Activated CD8-positive, alpha-beta T cell treated with anti-CD3 and anti-CD28 coated beads, Interleukin-2, amount 10 ng/mL, durations not matched to agents 7 days and 5 days (primary cell): ENCODE measurements around the gene TNPO1. TPM values are rescaled to one million over a fixed set of nuclear protein-coding genes. Genes with fewer than 3 reads are reported as not detected.

Experiments
- ATAC-seq: fragments of 150-1000 bp; cut with Tn5 transposase; one replicate; pipeline ENCODE4 v1.10.0; 2021; ENCODE audit warnings: moderate library complexity
- CTCF ChIA-PET: fragments of 350-600 bp; sonication (Branson Sonifier 250); formaldehyde crosslinking; loops from one replicate; lab custom pipeline; 2021; ENCODE audit warnings: antibody characterized with exemption; lab: Charles Lee
- POLR2A ChIA-PET: fragments of 350-600 bp; sonication (Branson Sonifier 250); formaldehyde crosslinking; loops from one replicate; lab custom pipeline; 2021; ENCODE audit warnings: antibody characterized with exemption; lab: Charles Lee
- DNase-seq: peaks from one replicate; pipeline ENCODE4 v3.0.0-alpha.2; 2020
- H3K27ac Mint-ChIP-seq: one replicate; pipeline ENCODE4 v1.8.0; 2021; ENCODE audit warnings: mild to moderate bottlenecking, mixed read lengths
- H3K27me3 Mint-ChIP-seq: one replicate; pipeline ENCODE4 v1.8.0; 2021; ENCODE audit warnings: low read depth, mixed read lengths
- H3K36me3 Mint-ChIP-seq: one replicate; pipeline ENCODE4 v1.8.0; 2021; ENCODE audit warnings: low read depth, mixed read lengths
- H3K4me1 Mint-ChIP-seq: one replicate; pipeline ENCODE4 v1.8.0; 2021; ENCODE audit warnings: low read depth, mixed read lengths
- H3K4me3 Mint-ChIP-seq: one replicate; pipeline ENCODE4 v1.8.0; 2021; ENCODE audit warnings: mild to moderate bottlenecking, mixed read lengths
- H3K9me3 Mint-ChIP-seq: one replicate; pipeline ENCODE4 v1.8.0; 2022; ENCODE audit warnings: mixed read lengths; ENCODE audit not compliant: insufficient read depth
- total RNA-seq, 2 experiments: library from RNA; stranded (reverse); gene quantifications; one replicate each; pipeline ENCODE4 v1.2.3, GENCODE V29; 2021

TNPO1 gene
- total RNA-seq, 2 experiments from 2014 or later, result 75.9 to 90.2 TPM

- CTCF ChIA-PET, result no interaction called here
- peaks cover 45% of the 10 kb centered on the region for H3K4me1 Mint-ChIP-seq
- no peaks in the 10 kb centered on the region for H3K9me3 Mint-ChIP-seq
- POLR2A ChIA-PET, result no interaction called here
- no peak overlapping the region for H3K4me3 Mint-ChIP-seq
- H3K36me3 Mint-ChIP-seq, result peaks cover 57% of the 10 kb centered on the region
- DNase-seq, result no peak
- H3K27me3 Mint-ChIP-seq, result no peaks in the 10 kb centered on the region
- ATAC-seq, result no peak
- no peak overlapping the region for H3K27ac Mint-ChIP-seq
Observed at GRCh38 chr5:72852356-72852755, 35.9 kb downstream of the TNPO1 start.

DNA sequence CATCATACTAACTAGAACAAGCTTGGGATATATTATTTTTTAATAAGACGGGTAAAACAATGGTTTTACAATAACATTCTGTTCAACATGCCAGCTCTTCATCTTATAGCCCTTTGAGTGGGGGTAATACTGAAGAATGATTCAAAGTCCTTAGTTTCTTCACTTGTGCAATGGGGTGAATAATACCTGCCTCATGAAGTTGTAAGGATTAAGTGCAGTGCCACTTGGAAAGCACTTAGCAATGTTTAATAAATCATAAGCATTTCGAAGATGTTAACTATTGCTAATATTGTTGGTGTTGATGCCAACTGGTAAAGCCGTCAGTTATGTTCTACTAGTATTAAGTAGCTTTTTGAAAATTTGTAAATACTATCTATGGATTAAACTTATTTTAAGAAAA, 38.0 kb downstream of the TNPO1 start:
- H3K4me3 Mint-ChIP-seq, result no peak overlapping the region
- no peaks in the 10 kb centered on the region for H3K9me3 Mint-ChIP-seq
- peaks cover 45% of the 10 kb centered on the region for H3K4me1 Mint-ChIP-seq
- ChIA-PET CTCF (no interaction called here), POLR2A (interaction anchor here (0.6 kb wide), 1 partner anchor 52 kb away, joined by 4 read pairs; no protein-coding TSS in a partner anchor)
- no peaks in the 10 kb centered on the region for H3K27me3 Mint-ChIP-seq
- peaks cover 55% of the 10 kb centered on the region for H3K36me3 Mint-ChIP-seq
- DNase-seq (no peak), ATAC-seq (no peak)
- H3K27ac Mint-ChIP-seq, result no peak overlapping the region

DNA sequence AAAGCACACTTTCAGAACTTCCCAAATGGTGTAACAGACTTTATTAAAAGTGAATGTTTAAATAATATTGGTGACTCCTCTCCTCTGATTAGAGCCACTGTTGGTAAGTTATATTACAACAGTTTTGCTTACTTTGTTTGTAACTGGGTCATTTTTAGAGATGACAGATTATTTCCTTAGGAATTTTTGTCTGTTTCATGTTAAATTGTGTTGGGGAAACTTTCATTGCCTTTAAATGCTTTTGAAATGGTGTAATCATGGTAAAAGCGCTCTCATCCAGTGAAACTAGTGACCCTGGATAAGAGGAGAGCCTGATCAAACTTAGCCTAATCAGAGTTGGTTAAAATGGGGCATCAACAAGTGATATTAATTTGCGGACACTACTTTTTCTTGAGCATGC, 39.4 kb downstream of the TNPO1 start:
- no peak overlapping the region for H3K4me3 Mint-ChIP-seq
- peaks cover 55% of the 10 kb centered on the region for H3K36me3 Mint-ChIP-seq

DNA sequence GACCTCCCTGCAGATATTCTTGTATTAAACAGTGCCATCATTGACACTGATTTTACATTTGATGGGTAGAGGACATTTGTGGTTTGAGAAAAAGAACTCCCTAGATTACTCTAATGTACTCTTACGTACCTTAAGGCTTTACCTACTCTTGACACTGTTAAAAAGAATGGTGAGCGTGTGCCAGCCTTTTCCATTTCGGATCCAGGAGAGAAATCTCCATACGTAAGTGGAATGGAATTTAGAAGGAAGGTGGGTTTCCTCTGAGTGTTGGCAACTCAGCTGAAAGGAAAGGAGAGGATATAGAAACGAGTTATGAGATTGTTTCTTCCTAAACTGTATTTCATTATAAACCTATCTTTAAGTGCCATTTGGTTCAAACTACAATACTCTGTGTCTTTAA, 40.9 kb downstream of the TNPO1 start:
- ChIA-PET CTCF (interaction anchor here (1.1 kb wide), 1 partner anchor 8 kb away, joined by 3 read pairs; no protein-coding TSS in a partner anchor), POLR2A (interaction anchor here (1.6 kb wide), 1 partner anchor 12 kb away, joined by 4 read pairs; no protein-coding TSS in a partner anchor)
- no peaks in the 10 kb centered on the region for H3K9me3 Mint-ChIP-seq
- DNase-seq, result no peak
- no peaks in the 10 kb centered on the region for H3K27me3 Mint-ChIP-seq
- no peak overlapping the region for H3K27ac Mint-ChIP-seq
- peaks cover 60% of the 10 kb centered on the region for H3K36me3 Mint-ChIP-seq
- peaks cover 25% of the 10 kb centered on the region for H3K4me1 Mint-ChIP-seq
- no peak overlapping the region for H3K4me3 Mint-ChIP-seq
- no peak for ATAC-seq

More for the DNA sequence above, 39.4 kb downstream of the TNPO1 start:
- ATAC-seq (no peak), DNase-seq (no peak)
- H3K9me3 Mint-ChIP-seq, result no peaks in the 10 kb centered on the region
- H3K27ac Mint-ChIP-seq, result no peak overlapping the region
- ChIA-PET POLR2A (no interaction called here), CTCF (no interaction called here)
- H3K4me1 Mint-ChIP-seq, result peaks cover 35% of the 10 kb centered on the region
- H3K27me3 Mint-ChIP-seq, result no peaks in the 10 kb centered on the region

DNA sequence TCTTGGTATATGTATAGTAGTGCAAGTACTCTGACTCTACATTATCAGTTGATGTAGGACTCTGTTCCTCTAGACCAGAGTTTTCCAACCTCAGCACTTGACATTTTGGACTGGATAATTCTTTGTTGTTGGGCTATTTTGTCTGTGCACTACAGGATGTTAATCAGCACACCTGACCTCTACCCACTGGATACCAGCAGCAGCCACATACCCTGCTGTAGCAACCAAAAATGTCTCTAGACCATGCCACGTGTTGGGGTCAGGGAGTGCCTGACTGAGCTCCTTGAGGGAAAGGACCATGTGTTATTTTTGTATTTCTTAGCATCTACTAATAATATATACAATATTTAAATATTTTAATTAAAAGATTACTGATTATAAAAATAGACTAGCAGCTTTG, 42.7 kb downstream of the TNPO1 start:
- Mint-ChIP-seq H3K27ac (no peak overlapping the region), H3K4me1 (peaks cover 15% of the 10 kb centered on the region), H3K27me3 (no peaks in the 10 kb centered on the region), H3K36me3 (peaks cover 50% of the 10 kb centered on the region), H3K9me3 (no peaks in the 10 kb centered on the region), H3K4me3 (no peak overlapping the region)
- no peak for ATAC-seq
- ChIA-PET CTCF (no interaction called here), POLR2A (interaction anchor here (1.3 kb wide), 1 partner anchor 11 kb away, joined by 3 read pairs; no protein-coding TSS in a partner anchor)
- DNase-seq, result no peak

GRCh38 chr5:72860499-72860898, 44.0 kb downstream of the TNPO1 start:
- POLR2A ChIA-PET, result no interaction called here
- Mint-ChIP-seq H3K9me3 (no peaks in the 10 kb centered on the region), H3K36me3 (peaks cover 47% of the 10 kb centered on the region), H3K4me3 (no peak overlapping the region), H3K27me3 (no peaks in the 10 kb centered on the region), H3K27ac (no peak overlapping the region), H3K4me1 (peaks cover 12% of the 10 kb centered on the region)
- DNase-seq (no peak), ATAC-seq (no peak)
- CTCF ChIA-PET, result interaction anchor here (1.4 kb wide), 1 partner anchor 9 kb away, joined by 3 read pairs; no protein-coding TSS in a partner anchor

GRCh38 chr5:72871366-72872024, 55.0 kb downstream of the TNPO1 start:
- H3K27ac Mint-ChIP-seq, result no peak overlapping the region
- ChIA-PET CTCF (no interaction called here), POLR2A (interaction anchor here (2.1 kb wide), 1 partner anchor 22 kb away, joined by 5 read pairs; no protein-coding TSS in a partner anchor)
- H3K9me3 Mint-ChIP-seq, result no peaks in the 10 kb centered on the region
- DNase-seq (no peak), ATAC-seq (no peak)
- H3K27me3 Mint-ChIP-seq, result no peaks in the 10 kb centered on the region
- peaks cover 43% of the 10 kb centered on the region for H3K36me3 Mint-ChIP-seq
- H3K4me3 Mint-ChIP-seq, result no peak overlapping the region
- peaks cover 8% of the 10 kb centered on the region for H3K4me1 Mint-ChIP-seq

DNA sequence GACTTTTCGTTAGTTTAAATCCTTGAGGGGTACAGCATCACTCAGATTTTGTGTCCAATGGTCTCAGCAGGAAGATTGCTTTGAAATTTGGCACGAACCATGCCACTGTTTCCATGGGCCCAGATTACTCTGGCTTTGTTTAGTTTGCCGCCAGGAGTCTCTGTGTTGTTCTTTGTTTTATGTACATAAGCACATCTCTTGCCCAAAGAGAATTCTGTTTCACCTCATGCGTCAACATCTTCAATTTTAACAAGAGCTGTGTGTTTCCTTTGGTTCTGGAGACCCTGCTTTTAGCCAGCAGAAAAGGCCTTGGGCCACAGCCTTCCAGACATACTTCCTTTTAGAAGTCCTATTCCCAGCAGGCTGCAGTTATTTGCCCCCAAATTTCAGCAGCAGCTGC, 62.4 kb downstream of the TNPO1 start:
- Mint-ChIP-seq H3K36me3 (peaks cover 49% of the 10 kb centered on the region), H3K9me3 (no peaks in the 10 kb centered on the region), H3K27me3 (no peaks in the 10 kb centered on the region), H3K27ac (no peak overlapping the region), H3K4me3 (no peak overlapping the region), H3K4me1 (no peaks in the 10 kb centered on the region)
- POLR2A ChIA-PET, result no interaction called here
- ATAC-seq (no peak), DNase-seq (no peak)
- CTCF ChIA-PET, result no interaction called here

GRCh38 chr5:72882989-72883388, 66.5 kb downstream of the TNPO1 start:
- no peak for DNase-seq
- Mint-ChIP-seq H3K4me1 (no peaks in the 10 kb centered on the region), H3K36me3 (peaks cover 64% of the 10 kb centered on the region), H3K9me3 (no peaks in the 10 kb centered on the region), H3K27ac (no peak overlapping the region), H3K4me3 (no peak overlapping the region), H3K27me3 (no peaks in the 10 kb centered on the region)
- ATAC-seq, result no peak
- POLR2A ChIA-PET, result no interaction called here
- CTCF ChIA-PET, result no interaction called here

GRCh38 chr5:72883850-72884249, 67.4 kb downstream of the TNPO1 start:
- Mint-ChIP-seq H3K4me3 (no peak overlapping the region), H3K9me3 (no peaks in the 10 kb centered on the region), H3K27ac (no peak overlapping the region), H3K4me1 (no peaks in the 10 kb centered on the region), H3K36me3 (peaks cover 64% of the 10 kb centered on the region), H3K27me3 (no peaks in the 10 kb centered on the region)
- no peak for DNase-seq
- ATAC-seq, result no peak
- CTCF ChIA-PET, result no interaction called here
- POLR2A ChIA-PET, result no interaction called here

- Mint-ChIP-seq H3K4me1 (no peaks in the 10 kb centered on the region), H3K4me3 (no peak overlapping the region), H3K27me3 (no peaks in the 10 kb centered on the region), H3K9me3 (no peaks in the 10 kb centered on the region), H3K27ac (no peak overlapping the region), H3K36me3 (peaks cover 64% of the 10 kb centered on the region)
- DNase-seq (no peak), ATAC-seq (no peak)
- ChIA-PET CTCF (no interaction called here), POLR2A (no interaction called here)
Observed at GRCh38 chr5:72884892-72885291, 68.4 kb downstream of the TNPO1 start.

GRCh38 chr5:72885824-72886223, 69.4 kb downstream of the TNPO1 start:
- peaks cover 66% of the 10 kb centered on the region for H3K36me3 Mint-ChIP-seq
- DNase-seq (no peak), ATAC-seq (no peak)
- H3K27ac Mint-ChIP-seq, result no peak overlapping the region
- H3K4me1 Mint-ChIP-seq, result no peaks in the 10 kb centered on the region
- no peaks in the 10 kb centered on the region for H3K9me3 Mint-ChIP-seq
- POLR2A ChIA-PET, result no interaction called here
- CTCF ChIA-PET, result no interaction called here
- H3K27me3 Mint-ChIP-seq, result no peaks in the 10 kb centered on the region
- no peak overlapping the region for H3K4me3 Mint-ChIP-seq
